VCaP (cell line): ENCODE data around the gene SIRT3.

Source experiments
- H3K27ac ChIP-seq: fragments of 450-650 bp; 2 replicates; pipeline ENCODE4 v1.5.1; 2017
- CTCF ChIP-seq: fragments of 450-650 bp; conservative IDR thresholded peaks from 2 replicates; pipeline ENCODE4 v1.5.1; 2017; ENCODE audit warnings: mild to moderate bottlenecking, moderate library complexity

Gene SIRT3

GRCh38 chr11:282171-282570 is 46.0 kb upstream of the SIRT3 start:
- H3K27ac ChIP-seq, result no peak overlapping the region
- no peak for TF ChIP-seq CTCF

GRCh38 chr11:281486-282161 is 45.5 kb upstream of the SIRT3 start:
- TF ChIP-seq CTCF, result no peak
- no peak overlapping the region for H3K27ac ChIP-seq

DNA sequence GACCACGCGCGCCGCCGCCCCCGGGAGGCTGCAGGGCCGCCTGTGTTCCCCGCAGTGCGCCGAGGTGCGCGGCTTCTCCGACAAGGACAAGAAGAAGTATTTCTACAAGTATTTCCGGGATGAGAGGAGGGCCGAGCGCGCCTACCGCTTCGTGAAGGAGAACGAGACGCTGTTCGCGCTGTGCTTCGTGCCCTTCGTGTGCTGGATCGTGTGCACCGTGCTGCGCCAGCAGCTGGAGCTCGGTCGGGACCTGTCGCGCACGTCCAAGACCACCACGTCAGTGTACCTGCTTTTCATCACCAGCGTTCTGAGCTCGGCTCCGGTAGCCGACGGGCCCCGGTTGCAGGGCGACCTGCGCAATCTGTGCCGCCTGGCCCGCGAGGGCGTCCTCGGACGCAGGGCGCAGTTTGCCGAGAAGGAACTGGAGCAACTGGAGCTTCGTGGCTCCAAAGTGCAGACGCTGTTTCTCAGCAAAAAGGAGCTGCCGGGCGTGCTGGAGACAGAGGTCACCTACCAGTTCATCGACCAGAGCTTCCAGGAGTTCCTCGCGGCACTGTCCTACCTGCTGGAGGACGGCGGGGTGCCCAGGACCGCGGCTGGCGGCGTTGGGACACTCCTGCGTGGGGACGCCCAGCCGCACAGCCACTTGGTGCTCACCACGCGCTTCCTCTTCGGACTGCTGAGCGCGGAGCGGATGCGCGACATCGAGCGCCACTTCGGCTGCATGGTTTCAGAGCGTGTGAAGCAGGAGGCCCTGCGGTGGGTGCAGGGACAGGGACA is 44.8 kb upstream of the SIRT3 start:
- H3K27ac ChIP-seq, result no peak overlapping the region
- TF ChIP-seq CTCF, result no peak

GRCh38 chr11:279966-280705 is 44.0 kb upstream of the SIRT3 start:
- no peak overlapping the region for H3K27ac ChIP-seq
- TF ChIP-seq CTCF, result peak; percentile 7; the same call in 1 of the 2 replicates

DNA sequence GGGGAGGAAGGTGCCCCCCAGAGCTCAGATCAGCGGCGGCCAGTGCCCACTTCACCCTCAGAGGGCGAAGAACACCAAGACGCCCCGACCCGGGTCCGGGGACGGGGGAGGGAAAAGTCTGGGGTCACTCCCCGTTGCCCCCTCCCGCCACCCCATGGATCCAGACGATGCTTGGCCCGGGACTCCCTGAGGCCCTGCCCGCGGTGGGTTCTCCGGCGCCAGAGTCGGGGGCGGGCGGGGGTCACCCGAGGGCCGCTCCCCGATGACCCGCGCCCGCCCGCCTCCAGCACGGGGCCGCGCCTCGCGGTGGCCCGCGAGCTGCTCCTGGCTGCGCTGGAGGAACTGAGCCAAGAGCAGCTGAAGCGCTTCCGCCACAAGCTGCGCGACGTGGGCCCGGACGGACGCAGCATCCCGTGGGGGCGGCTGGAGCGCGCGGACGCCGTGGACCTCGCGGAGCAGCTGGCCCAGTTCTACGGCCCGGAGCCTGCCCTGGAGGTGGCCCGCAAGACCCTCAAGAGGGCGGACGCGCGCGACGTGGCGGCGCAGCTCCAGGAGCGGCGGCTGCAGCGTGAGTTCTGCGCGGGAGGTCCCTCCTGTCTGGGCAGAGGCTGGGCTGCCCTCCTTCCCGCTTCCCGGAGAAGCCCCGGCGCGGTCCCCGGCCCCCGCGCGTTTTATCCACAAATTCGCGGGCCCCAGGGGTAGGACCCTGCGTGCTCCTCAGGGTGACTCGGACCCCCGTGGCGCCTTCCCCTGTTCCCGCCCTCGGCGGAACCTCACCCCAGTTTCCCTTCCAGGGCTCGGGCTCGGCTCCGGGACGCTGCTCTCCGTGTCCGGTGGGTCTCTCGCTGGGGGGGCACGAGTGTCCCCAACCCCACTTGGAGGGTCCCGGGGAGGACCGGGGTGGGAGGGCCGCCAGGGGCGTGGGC is 43.2 kb upstream of the SIRT3 start:
- H3K27ac ChIP-seq, result no peak overlapping the region
- no peak for TF ChIP-seq CTCF

- H3K27ac ChIP-seq, result no peak within 1 kb of the TSS
- no peak for TF ChIP-seq CTCF
Observed at GRCh38 chr11:278001-278951, 42.1 kb upstream of the SIRT3 start, which contains the start of gene NLRP6. NLRP6 (plus strand) TSS chr11:278407; CDS start chr11:278570, 163 bp downstream.
